Measurements from ENCODE around the gene TBC1D14. TPM values are rescaled to one million over a fixed set of nuclear protein-coding genes. Genes with fewer than 3 reads are reported as not detected.

TBC1D14 gene
- total RNA-seq, 4 donors from 2014 or later: 42.6 to 56.9 (median 54.0) TPM

DNA sequence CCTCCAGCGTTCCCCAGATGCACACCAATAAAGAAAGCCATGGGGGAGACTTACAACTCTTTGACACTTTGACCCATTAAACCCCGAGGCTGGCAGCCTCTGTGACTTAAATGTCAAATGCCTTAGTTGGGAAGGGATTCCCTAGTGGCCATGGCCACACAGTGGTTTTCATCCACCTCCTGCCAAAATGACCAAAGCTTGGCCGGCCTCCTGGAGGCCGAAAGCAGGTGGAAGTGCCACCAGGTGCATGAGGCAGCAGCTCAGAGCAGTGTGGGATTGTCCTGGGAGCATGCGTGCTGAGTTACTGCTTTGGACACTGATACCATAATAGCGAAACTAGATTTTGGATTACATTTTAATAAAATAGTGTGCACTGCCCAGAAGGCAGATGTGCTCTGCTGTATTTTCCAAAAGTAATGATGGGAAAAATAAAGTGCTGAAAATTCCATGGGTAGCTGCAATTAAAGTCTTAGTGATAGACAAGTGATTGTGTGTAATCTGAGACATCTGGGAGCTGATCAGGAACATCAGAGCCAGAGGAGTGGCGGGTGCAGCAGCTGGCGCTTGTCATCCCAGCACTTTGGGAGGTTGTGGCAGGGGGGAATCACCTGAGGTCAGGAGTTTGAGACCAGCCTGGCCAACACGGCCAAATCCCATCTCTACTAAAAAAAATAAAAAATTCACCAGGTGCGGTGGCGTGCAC is 93.7 kb downstream of the TBC1D14 start:
- no peak for TF ChIP-seq POLR2AphosphoS5 (IDR thresholded peaks at IDR 0.05)
- TF ChIP-seq EP300 (IDR thresholded peaks at IDR 0.05; ENCODE audit: low read depth): no peak
- TF ChIP-seq POLR2A (IDR thresholded peaks at IDR 0.05): no peak
- TF ChIP-seq, protein P1, sequence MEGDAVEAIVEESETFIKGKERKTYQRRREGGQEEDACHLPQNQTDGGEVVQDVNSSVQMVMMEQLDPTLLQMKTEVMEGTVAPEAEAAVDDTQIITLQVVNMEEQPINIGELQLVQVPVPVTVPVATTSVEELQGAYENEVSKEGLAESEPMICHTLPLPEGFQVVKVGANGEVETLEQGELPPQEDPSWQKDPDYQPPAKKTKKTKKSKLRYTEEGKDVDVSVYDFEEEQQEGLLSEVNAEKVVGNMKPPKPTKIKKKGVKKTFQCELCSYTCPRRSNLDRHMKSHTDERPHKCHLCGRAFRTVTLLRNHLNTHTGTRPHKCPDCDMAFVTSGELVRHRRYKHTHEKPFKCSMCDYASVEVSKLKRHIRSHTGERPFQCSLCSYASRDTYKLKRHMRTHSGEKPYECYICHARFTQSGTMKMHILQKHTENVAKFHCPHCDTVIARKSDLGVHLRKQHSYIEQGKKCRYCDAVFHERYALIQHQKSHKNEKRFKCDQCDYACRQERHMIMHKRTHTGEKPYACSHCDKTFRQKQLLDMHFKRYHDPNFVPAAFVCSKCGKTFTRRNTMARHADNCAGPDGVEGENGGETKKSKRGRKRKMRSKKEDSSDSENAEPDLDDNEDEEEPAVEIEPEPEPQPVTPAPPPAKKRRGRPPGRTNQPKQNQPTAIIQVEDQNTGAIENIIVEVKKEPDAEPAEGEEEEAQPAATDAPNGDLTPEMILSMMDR (IDR thresholded peaks at IDR 0.05): no peak
- H3K27me3 ChIP-seq: no peaks in the 10 kb centered on the region
- DNase-seq: no peak
- no peak overlapping the region for H3K27ac ChIP-seq
- in situ Hi-C loops (cut with MboI; ENCODE audit: low pct_ligation_motif_present in 1 of 4, low pct_unique_long_range_greater_than_20kb in 1 of 4, low sequenced_read_pairs in 3 of 4): no loop called here
- intact Hi-C loops (cut with DNase I; ENCODE audit: low total_unique reads): no loop called here
- H3K9me3 ChIP-seq: no peaks in the 10 kb centered on the region
- no peaks in the 10 kb centered on the region for H3K4me1 ChIP-seq
- peaks cover 0 to 39% (median 22%) of the 10 kb centered on the region in 4 donors for H3K36me3 ChIP-seq
- H3K4me3 ChIP-seq: no peak overlapping the region
- 81 to 91% methylated on average over 5 to 11 of the region's 11 CpGs for WGBS, 2 donors (ENCODE audit: low coverage in 1 of 2)

DNA sequence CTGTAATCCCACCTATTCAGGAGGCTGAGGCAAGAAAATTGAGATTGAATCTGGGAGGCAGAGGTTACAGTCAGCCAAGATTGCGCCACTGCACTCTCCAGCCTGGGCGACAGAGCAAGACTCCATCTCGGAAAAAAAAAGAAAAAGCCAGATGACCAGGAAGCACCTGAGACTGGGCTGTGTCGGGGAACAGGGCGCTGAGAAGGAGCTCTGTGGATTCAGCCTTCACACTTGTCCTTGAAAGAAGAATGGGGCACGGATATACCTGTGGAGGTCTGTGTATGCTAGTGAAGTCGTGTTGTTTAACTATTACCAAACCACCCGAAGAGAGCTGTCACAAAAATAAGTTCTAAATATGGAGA is 94.2 kb downstream of the TBC1D14 start:
- no peak overlapping the region for H3K4me3 ChIP-seq
- intact Hi-C loops (cut with DNase I; ENCODE audit: low total_unique reads): no loop called here
- no peak overlapping the region for H3K27ac ChIP-seq
- in situ Hi-C loops (cut with MboI; ENCODE audit: low pct_ligation_motif_present in 1 of 4, low pct_unique_long_range_greater_than_20kb in 1 of 4, low sequenced_read_pairs in 3 of 4): no loop called here
- TF ChIP-seq, protein P1 (IDR thresholded peaks at IDR 0.05): no peak
- TF ChIP-seq POLR2AphosphoS5 (IDR thresholded peaks at IDR 0.05) (no peak), EP300 (IDR thresholded peaks at IDR 0.05; ENCODE audit: low read depth) (no peak), POLR2A (IDR thresholded peaks at IDR 0.05) (no peak)
- peaks cover 0 to 42% (median 22%) of the 10 kb centered on the region in 4 donors for H3K36me3 ChIP-seq
- H3K9me3 ChIP-seq: no peaks in the 10 kb centered on the region
- DNase-seq: no peak
- WGBS, 2 donors (ENCODE audit: low coverage in 1 of 2): 85 to 92% methylated on average over 8 of the region's 8 CpGs
- no peaks in the 10 kb centered on the region for H3K4me1 ChIP-seq
- H3K27me3 ChIP-seq: no peaks in the 10 kb centered on the region

DNA sequence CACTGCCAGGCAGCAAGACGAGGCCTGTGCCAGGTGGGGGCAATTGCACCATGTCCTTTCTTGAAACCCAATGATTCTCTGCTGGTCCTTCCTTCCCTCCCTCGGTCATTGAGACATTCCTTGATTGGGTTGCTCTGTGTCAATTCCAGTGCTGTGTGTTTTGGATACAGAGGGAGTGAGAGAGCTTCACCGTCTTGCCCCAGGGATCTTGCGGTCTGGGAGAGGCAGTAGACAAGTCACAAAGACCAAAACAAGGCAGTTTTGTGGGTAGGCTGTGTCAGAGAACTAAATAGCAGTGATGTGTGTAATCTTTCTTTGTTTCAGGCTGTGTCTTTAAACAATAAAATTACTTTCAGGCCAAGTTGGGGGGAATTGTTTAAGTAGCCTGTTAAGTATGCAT is 94.7 kb downstream of the TBC1D14 start:
- Histone ChIP-seq H3K27me3 (no peaks in the 10 kb centered on the region), H3K4me1 (no peaks in the 10 kb centered on the region), H3K36me3 (peaks cover 0 to 42% (median 20%) of the 10 kb centered on the region in 4 donors), H3K9me3 (no peaks in the 10 kb centered on the region), H3K4me3 (no peak overlapping the region), H3K27ac (no peak overlapping the region)
- DNase-seq: no peak
- in situ Hi-C loops (cut with MboI; ENCODE audit: low pct_ligation_motif_present in 1 of 4, low pct_unique_long_range_greater_than_20kb in 1 of 4, low sequenced_read_pairs in 3 of 4) (no loop called here), intact Hi-C loops (cut with DNase I; ENCODE audit: low total_unique reads) (no loop called here)
- TF ChIP-seq, protein P1 (IDR thresholded peaks at IDR 0.05): no peak
- WGBS, 2 donors (ENCODE audit: low coverage in 1 of 2): 88 to 96% methylated on average over 4 of the region's 4 CpGs

DNA sequence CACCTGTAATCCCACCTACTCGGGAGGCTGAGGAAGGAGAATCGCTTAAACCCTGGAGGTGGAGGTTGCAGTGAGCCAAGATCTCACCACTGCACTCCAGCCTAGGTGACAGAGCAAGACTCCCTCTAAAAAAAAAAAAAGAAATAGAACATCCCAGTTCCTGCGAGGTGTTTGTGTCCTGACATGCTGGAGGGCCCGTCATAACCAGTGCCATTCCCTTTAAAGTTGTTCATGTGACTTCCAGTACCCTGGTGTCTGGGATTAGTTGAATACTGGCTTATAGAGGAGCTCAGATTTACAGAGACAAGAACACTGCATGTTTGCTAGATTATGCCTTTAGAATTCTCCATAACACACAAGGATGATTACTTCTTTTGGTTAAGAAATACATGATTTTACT is 95.9 kb downstream of the TBC1D14 start:
- H3K4me3 ChIP-seq: no peak overlapping the region
- no peak overlapping the region for H3K27ac ChIP-seq
- DNase-seq: no peak
- TF ChIP-seq, protein P1 (IDR thresholded peaks at IDR 0.05): no peak
- no peak for TF ChIP-seq EP300 (IDR thresholded peaks at IDR 0.05; ENCODE audit: low read depth)
- TF ChIP-seq POLR2A (IDR thresholded peaks at IDR 0.05): no peak
- no peak for TF ChIP-seq POLR2AphosphoS5 (IDR thresholded peaks at IDR 0.05)
- 90 to 100% methylated on average over 4 of the region's 4 CpGs for WGBS, 2 donors (ENCODE audit: low coverage in 1 of 2)
- no peaks in the 10 kb centered on the region for H3K9me3 ChIP-seq
- intact Hi-C loops (cut with DNase I; ENCODE audit: low total_unique reads): no loop called here
- peaks cover 0 to 34% (median 11%) of the 10 kb centered on the region in 4 donors for H3K36me3 ChIP-seq
- in situ Hi-C loops (cut with MboI; ENCODE audit: low pct_ligation_motif_present in 1 of 4, low pct_unique_long_range_greater_than_20kb in 1 of 4, low sequenced_read_pairs in 3 of 4): no loop called here
- no peaks in the 10 kb centered on the region for H3K27me3 ChIP-seq
- H3K4me1 ChIP-seq: no peaks in the 10 kb centered on the region

All from transverse colon (tissue), 4 donors.